Muscle of leg (tissue), 11 donors: ENCODE data around the gene MLYCD. TPM values are rescaled to one million over a fixed set of nuclear protein-coding genes. Genes with fewer than 3 reads are reported as not detected.

ENCODE experiments used
- DNase-seq: peaks from one replicate; pipeline ENCODE4 v3.0.0; 2013
- H3K27ac ChIP-seq: one replicate; pipeline ENCODE4 v1.5.1; 2013; ENCODE audit warnings: mild to moderate bottlenecking, low read length, control low read depth
- H3K27me3 ChIP-seq: one replicate; pipeline ENCODE4 v1.6.1; 2013; ENCODE audit warnings: low read length; ENCODE audit not compliant: control insufficient read depth, insufficient read depth
- H3K36me3 ChIP-seq: one replicate; pipeline ENCODE4 v1.6.1; 2013; ENCODE audit warnings: low read length; ENCODE audit not compliant: control insufficient read depth, insufficient read depth
- H3K4me1 ChIP-seq: one replicate; pipeline ENCODE4 v1.6.1; 2013; ENCODE audit warnings: low read length; ENCODE audit not compliant: control insufficient read depth, insufficient read depth
- H3K4me3 ChIP-seq: one replicate; pipeline ENCODE4 v1.5.1; 2013; ENCODE audit warnings: low read length, control low read depth
- H3K9me3 ChIP-seq: replicated peaks from 2 replicates; pipeline ENCODE4 v1.6.1; 2013; ENCODE audit warnings: low read depth, low read length; ENCODE audit not compliant: control insufficient read depth
- WGBS: methylation state at CpG from one replicate; pipeline ENCODE4 v1.1.5; 2013; ENCODE audit warnings: missing lambda C conversion rate; ENCODE audit not compliant: insufficient coverage; 5-methylcytosine and 5-hydroxymethylcytosine counted together
- polyA plus RNA-seq, 8 donors: library from polyadenylated mRNA; unstranded; fragments of 120-200 nt; gene quantifications; one replicate each; pipeline versions ENCODE4 v1.2.1 to v1.2.3, GENCODE V29; 2013; ENCODE audit warnings: inconsistent platforms in 1 of 8, low replicate concordance in 1 of 8; ENCODE audit not compliant: insufficient read length in 8 of 8, insufficient read depth in 1 of 8
- total RNA-seq: library from RNA; stranded (reverse); fragments of 120-200 nt; gene quantifications from one replicate; pipeline ENCODE4 v1.2.4, GENCODE V29; 2013

The MLYCD gene
- total and polyA plus RNA-seq, 9 donors = 2.6 to 6.3 (median 3.8) TPM

- Histone ChIP-seq H3K4me1 (peaks cover 32% of the 10 kb centered on the region), H3K27ac (no peak overlapping the region), H3K27me3 (no peaks in the 10 kb centered on the region), H3K4me3 (no peak overlapping the region), H3K9me3 (no peaks in the 10 kb centered on the region), H3K36me3 (peaks cover 35% of the 10 kb centered on the region)
- no peak for DNase-seq
- WGBS = 88% methylated on average over 15 of the region's 15 CpGs
Measured at GRCh38 chr16:83907631-83908250, 8.8 kb downstream of the MLYCD start.

GRCh38 chr16:83908798-83909197, 9.9 kb downstream of the MLYCD start:
- H3K27ac ChIP-seq = peak overlapping the region; percentile 65
- H3K4me1 ChIP-seq = peaks cover 33% of the 10 kb centered on the region

GRCh38 chr16:83911290-83911689, 12.4 kb downstream of the MLYCD start:
- H3K9me3 ChIP-seq = no peaks in the 10 kb centered on the region
- H3K4me3 ChIP-seq = no peak overlapping the region
- no peak for DNase-seq
- peaks cover 53% of the 10 kb centered on the region for H3K36me3 ChIP-seq
- H3K27me3 ChIP-seq = no peaks in the 10 kb centered on the region
- H3K4me1 ChIP-seq = peaks cover 23% of the 10 kb centered on the region
- WGBS = 94% methylated on average over 4 of the region's 10 CpGs
- H3K27ac ChIP-seq = no peak overlapping the region

More at GRCh38 chr16:83908798-83909197, 9.9 kb downstream of the MLYCD start:
- no peak overlapping the region for H3K4me3 ChIP-seq
- 59% methylated on average over 2 of the region's 2 CpGs for WGBS
- peaks cover 37% of the 10 kb centered on the region for H3K36me3 ChIP-seq
- no peaks in the 10 kb centered on the region for H3K9me3 ChIP-seq
- DNase-seq = no peak
- no peaks in the 10 kb centered on the region for H3K27me3 ChIP-seq

- DNase-seq = peak; percentile 55
- Histone ChIP-seq H3K9me3 (no peaks in the 10 kb centered on the region), H3K27me3 (no peaks in the 10 kb centered on the region), H3K36me3 (peaks cover 52% of the 10 kb centered on the region), H3K4me1 (peaks cover 23% of the 10 kb centered on the region), H3K27ac (peak overlapping the region; percentile 80), H3K4me3 (no peak overlapping the region)
- 53% methylated on average over 3 of the region's 12 CpGs for WGBS
Measured at GRCh38 chr16:83912519-83913244, 13.8 kb downstream of the MLYCD start.

- H3K27ac ChIP-seq = peak overlapping the region; percentile 80
- peaks cover 23% of the 10 kb centered on the region for H3K4me1 ChIP-seq
- WGBS = 25% methylated on average over 8 of the region's 15 CpGs
- peak; percentile 84 for DNase-seq
- no peaks in the 10 kb centered on the region for H3K27me3 ChIP-seq
- H3K4me3 ChIP-seq = no peak overlapping the region
- H3K9me3 ChIP-seq = no peaks in the 10 kb centered on the region
- H3K36me3 ChIP-seq = peaks cover 57% of the 10 kb centered on the region
Measured at GRCh38 chr16:83913245-83913633, 14.3 kb downstream of the MLYCD start.

- H3K27ac ChIP-seq = no peak overlapping the region
- H3K9me3 ChIP-seq = no peaks in the 10 kb centered on the region
Measured at GRCh38 chr16:83914091-83914710, 15.3 kb downstream of the MLYCD start.

GRCh38 chr16:83915081-83915480, 16.2 kb downstream of the MLYCD start:
- Histone ChIP-seq H3K27me3 (no peaks in the 10 kb centered on the region), H3K27ac (no peak overlapping the region), H3K4me3 (no peak overlapping the region), H3K4me1 (peaks cover 22% of the 10 kb centered on the region), H3K36me3 (peaks cover 66% of the 10 kb centered on the region), H3K9me3 (no peaks in the 10 kb centered on the region)
- no peak for DNase-seq
- 96% methylated on average over 22 of the region's 22 CpGs for WGBS

More at GRCh38 chr16:83914091-83914710, 15.3 kb downstream of the MLYCD start:
- Histone ChIP-seq H3K4me1 (peaks cover 22% of the 10 kb centered on the region), H3K4me3 (no peak overlapping the region), H3K27me3 (no peaks in the 10 kb centered on the region), H3K36me3 (peaks cover 61% of the 10 kb centered on the region)
- WGBS = 89% methylated on average over 10 of the region's 21 CpGs
- DNase-seq = no peak

GRCh38 chr16:83915491-83915890, 16.6 kb downstream of the MLYCD start:
- 99% methylated on average over 10 of the region's 14 CpGs for WGBS
- no peak for DNase-seq

GRCh38 chr16:83917152-83918120, 18.5 kb downstream of the MLYCD start:
- Histone ChIP-seq H3K4me1 (peaks cover 14% of the 10 kb centered on the region), H3K27me3 (no peaks in the 10 kb centered on the region), H3K36me3 (peaks cover 62% of the 10 kb centered on the region), H3K27ac (no peak overlapping the region), H3K4me3 (no peak overlapping the region), H3K9me3 (no peaks in the 10 kb centered on the region)
- WGBS = 95% methylated on average over 45 of the region's 51 CpGs
- DNase-seq = no peak

More at GRCh38 chr16:83915491-83915890, 16.6 kb downstream of the MLYCD start:
- Histone ChIP-seq H3K9me3 (no peaks in the 10 kb centered on the region), H3K36me3 (peaks cover 70% of the 10 kb centered on the region), H3K4me1 (peaks cover 22% of the 10 kb centered on the region), H3K27me3 (no peaks in the 10 kb centered on the region), H3K4me3 (no peak overlapping the region), H3K27ac (no peak overlapping the region)
